HCT116 (cell line): ENCODE measurements around the gene EVX1. TPM values are rescaled to one million over a fixed set of nuclear protein-coding genes. Genes with fewer than 3 reads are reported as not detected.
A peak's percentile ranks its signal among the peaks of the same experiment; 100 is the strongest.

Experiments used
- CBX3 ChIP-seq: IDR thresholded peaks from 2 replicates; pipeline ENCODE4 v1.6.1; 2012; ENCODE audit warnings: low read depth
- CEBPB ChIP-seq: IDR thresholded peaks from 2 replicates; pipeline ENCODE4 v1.6.1; 2012; ENCODE audit warnings: low read depth
- EGR1 ChIP-seq: IDR thresholded peaks from 2 replicates; pipeline ENCODE4 v1.6.1; 2012; ENCODE audit warnings: low read depth
- EZH2 ChIP-seq: fragments of 200-600 bp; sonication (generic); IDR thresholded peaks from 2 replicates; pipeline ENCODE4 v1.6.1; 2017; ENCODE audit warnings: antibody characterized with exemption, mixed run types
- EZH2phosphoT487 ChIP-seq: fragments of 200-600 bp; IDR thresholded peaks from 2 replicates; pipeline ENCODE4 v1.6.1; 2018; ENCODE audit warnings: antibody characterized with exemption, borderline replicate concordance
- FOSL1 ChIP-seq: IDR thresholded peaks from 2 replicates; pipeline ENCODE4 v1.6.1; 2012; ENCODE audit warnings: low read depth
- JUND ChIP-seq: IDR thresholded peaks from 2 replicates; pipeline ENCODE4 v1.6.1; 2012
- POLR2A ChIP-seq: IDR thresholded peaks from 2 replicates; pipeline ENCODE4 v1.7.0; 2011; ENCODE audit warnings: borderline replicate concordance; ENCODE audit not compliant: insufficient read depth, insufficient read length; ENCODE audit errors: extremely low read depth
- POLR2AphosphoS5 ChIP-seq: IDR thresholded peaks from 2 replicates; pipeline ENCODE4 v1.6.1; 2011; ENCODE audit warnings: mild to moderate bottlenecking, low read depth, low read length, moderate library complexity
- RAD21 ChIP-seq: IDR thresholded peaks from 2 replicates; pipeline ENCODE4 v1.6.1; 2012; ENCODE audit warnings: low read depth, mild to moderate bottlenecking
- SIN3A ChIP-seq: IDR thresholded peaks from 2 replicates; pipeline ENCODE4 v1.6.1; 2012; ENCODE audit warnings: low read depth
- SP1 ChIP-seq: IDR thresholded peaks from 2 replicates; pipeline ENCODE4 v1.6.1; 2012; ENCODE audit warnings: low read depth
- SRF ChIP-seq: IDR thresholded peaks from 2 replicates; pipeline ENCODE4 v1.6.1; 2012; ENCODE audit warnings: low read depth
- TCF7L2 ChIP-seq: IDR thresholded peaks from 2 replicates; pipeline ENCODE4 v1.7.0; 2011; ENCODE audit warnings: borderline replicate concordance, inconsistent platforms; ENCODE audit not compliant: insufficient read depth, insufficient read length; ENCODE audit errors: extremely low read depth
- YY1 ChIP-seq: IDR thresholded peaks from 2 replicates; pipeline ENCODE4 v1.6.1; 2011; ENCODE audit warnings: low read length, low read depth, moderate library complexity, mild to moderate bottlenecking; ENCODE audit not compliant: insufficient replicate concordance; ENCODE audit errors: extremely low read depth
- ZFX ChIP-seq: fragments of 450-650 bp; IDR thresholded peaks from 2 replicates; pipeline ENCODE4 v1.6.1; 2017
- ZNF274 ChIP-seq: fragments of 200-500 bp; sonication (Bioruptor generic); IDR thresholded peaks from 2 replicates; pipeline ENCODE4 v1.6.1; 2014; ENCODE audit warnings: mild to moderate bottlenecking, low read depth, low read length, inconsistent platforms
- total RNA-seq: library from RNA; stranded (reverse); gene quantifications from one replicate; pipeline ENCODE4 v1.2.1, GENCODE V29; 2021; ENCODE audit not compliant: unreplicated experiment
- TF ChIP-seq, protein P1 (sequence below): IDR thresholded peaks from 2 replicates; pipeline ENCODE4 v1.6.1; 2012; ENCODE audit warnings: low read depth
- TF ChIP-seq, protein P2 (sequence below): IDR thresholded peaks from 2 replicates; pipeline ENCODE4 v1.6.1; 2012
- TF ChIP-seq, protein P3 (sequence below): IDR thresholded peaks from 2 replicates; pipeline ENCODE4 v1.6.1; 2012

The EVX1 gene
- total RNA-seq, 1 experiment from 2014 or later: 0.25 TPM

DNA sequence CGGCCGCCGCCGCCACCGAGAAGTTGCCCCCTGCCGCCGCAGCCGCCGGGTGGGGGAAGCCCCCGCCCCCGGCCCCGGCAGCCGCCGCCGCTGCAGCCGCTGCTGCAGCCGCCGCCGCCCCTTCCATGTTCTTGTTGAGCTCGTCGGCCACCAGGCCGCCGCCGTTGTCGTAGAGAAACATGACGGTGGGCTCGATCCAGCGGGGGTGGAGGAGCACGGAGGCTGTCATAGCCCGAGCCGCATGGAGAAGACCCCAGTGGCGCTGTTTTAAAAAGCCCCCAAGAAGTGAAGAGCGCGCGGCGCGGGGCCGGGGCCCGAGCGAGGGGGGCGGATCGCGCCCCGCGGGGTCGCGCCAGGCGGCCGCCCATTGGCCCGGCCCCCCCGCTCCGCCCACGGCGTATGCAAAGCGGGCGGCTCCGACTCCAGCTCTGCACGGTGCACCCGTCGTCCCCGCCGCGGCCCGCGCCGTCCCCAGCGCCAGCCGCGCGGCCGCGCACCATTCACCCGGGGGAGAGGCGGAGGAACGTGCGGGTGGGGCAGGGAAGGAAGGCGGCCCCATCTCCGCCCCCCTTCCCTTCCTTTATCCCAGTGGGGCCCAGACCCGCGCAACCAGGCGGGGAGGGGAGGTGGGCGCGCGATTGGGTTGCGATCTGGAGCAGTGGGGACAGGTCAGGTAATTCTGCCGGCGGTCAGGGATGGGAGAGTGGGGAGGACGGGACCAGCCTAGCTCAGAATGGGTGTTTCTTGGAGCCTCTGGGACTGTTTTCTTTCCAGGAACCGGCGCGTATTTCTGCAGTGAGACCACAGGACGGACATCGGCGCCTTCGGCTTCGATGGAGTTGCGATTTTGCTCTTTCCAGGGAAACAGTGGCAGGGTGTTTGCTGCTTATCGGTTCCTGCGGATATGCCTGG lies 42.5 kb upstream of the EVX1 start, which contains the start of gene HOXA13 (continued):
- TF ChIP-seq, protein P1, sequence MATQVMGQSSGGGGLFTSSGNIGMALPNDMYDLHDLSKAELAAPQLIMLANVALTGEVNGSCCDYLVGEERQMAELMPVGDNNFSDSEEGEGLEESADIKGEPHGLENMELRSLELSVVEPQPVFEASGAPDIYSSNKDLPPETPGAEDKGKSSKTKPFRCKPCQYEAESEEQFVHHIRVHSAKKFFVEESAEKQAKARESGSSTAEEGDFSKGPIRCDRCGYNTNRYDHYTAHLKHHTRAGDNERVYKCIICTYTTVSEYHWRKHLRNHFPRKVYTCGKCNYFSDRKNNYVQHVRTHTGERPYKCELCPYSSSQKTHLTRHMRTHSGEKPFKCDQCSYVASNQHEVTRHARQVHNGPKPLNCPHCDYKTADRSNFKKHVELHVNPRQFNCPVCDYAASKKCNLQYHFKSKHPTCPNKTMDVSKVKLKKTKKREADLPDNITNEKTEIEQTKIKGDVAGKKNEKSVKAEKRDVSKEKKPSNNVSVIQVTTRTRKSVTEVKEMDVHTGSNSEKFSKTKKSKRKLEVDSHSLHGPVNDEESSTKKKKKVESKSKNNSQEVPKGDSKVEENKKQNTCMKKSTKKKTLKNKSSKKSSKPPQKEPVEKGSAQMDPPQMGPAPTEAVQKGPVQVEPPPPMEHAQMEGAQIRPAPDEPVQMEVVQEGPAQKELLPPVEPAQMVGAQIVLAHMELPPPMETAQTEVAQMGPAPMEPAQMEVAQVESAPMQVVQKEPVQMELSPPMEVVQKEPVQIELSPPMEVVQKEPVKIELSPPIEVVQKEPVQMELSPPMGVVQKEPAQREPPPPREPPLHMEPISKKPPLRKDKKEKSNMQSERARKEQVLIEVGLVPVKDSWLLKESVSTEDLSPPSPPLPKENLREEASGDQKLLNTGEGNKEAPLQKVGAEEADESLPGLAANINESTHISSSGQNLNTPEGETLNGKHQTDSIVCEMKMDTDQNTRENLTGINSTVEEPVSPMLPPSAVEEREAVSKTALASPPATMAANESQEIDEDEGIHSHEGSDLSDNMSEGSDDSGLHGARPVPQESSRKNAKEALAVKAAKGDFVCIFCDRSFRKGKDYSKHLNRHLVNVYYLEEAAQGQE: no peak
- TF ChIP-seq, protein P2, sequence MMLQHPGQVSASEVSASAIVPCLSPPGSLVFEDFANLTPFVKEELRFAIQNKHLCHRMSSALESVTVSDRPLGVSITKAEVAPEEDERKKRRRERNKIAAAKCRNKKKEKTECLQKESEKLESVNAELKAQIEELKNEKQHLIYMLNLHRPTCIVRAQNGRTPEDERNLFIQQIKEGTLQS: no peak
- no peak for TF ChIP-seq CEBPB
- TF ChIP-seq ZNF274: no peak
- TF ChIP-seq POLR2AphosphoS5: peak; percentile 78
- TF ChIP-seq JUND: no peak
- no peak for TF ChIP-seq SP1
- 0 out of 2 replicates have a peak, but pooled peaks have one; percentile 2 for TF ChIP-seq ZFX
- TF ChIP-seq RAD21: no peak
- TF ChIP-seq, protein P3, sequence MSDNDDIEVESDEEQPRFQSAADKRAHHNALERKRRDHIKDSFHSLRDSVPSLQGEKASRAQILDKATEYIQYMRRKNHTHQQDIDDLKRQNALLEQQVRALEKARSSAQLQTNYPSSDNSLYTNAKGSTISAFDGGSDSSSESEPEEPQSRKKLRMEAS: peak; percentile 64
- no peak for TF ChIP-seq CBX3
- TF ChIP-seq SRF: no peak
- TF ChIP-seq POLR2A: peak; percentile 34
- TF ChIP-seq YY1: no peak
- no peak for TF ChIP-seq EGR1
- TF ChIP-seq FOSL1: no peak
- TF ChIP-seq TCF7L2: peak; percentile 36
- TF ChIP-seq SIN3A: no peak
- TF ChIP-seq EZH2phosphoT487: no peak
- no peak for TF ChIP-seq EZH2
